Measurements from ENCODE around the gene ABCA4. TPM values are rescaled to one million over a fixed set of nuclear protein-coding genes. Genes with fewer than 3 reads are reported as not detected.

The ABCA4 gene
- total RNA-seq, 8 experiments from 2014 or later, result 0.11 to 10.1 (median 0.92) TPM

- in situ Hi-C loops (cut with MboI; ENCODE audit: low pct_unique_long_range_greater_than_20kb in 2 of 9, low sequenced_read_pairs in 9 of 9, unreplicated experiment in 9 of 9), result loop anchor here in 7 of 9 experiments (10.0 to 25.0 kb wide), 7 partner anchors 94 to 744 kb away; partner anchors contain the start of genes ARHGAP29 (in 4 of the 7) and SLC44A3 (in 1 of the 7)
- WGBS, 10 experiments, result 63 to 92% (median 81%) methylated on average over 3 to 6 of the region's 6 CpGs; no CpG with 5 or more reads in 2 of the 10 experiments
- no peak overlapping the region for H3K4me3 ChIP-seq
- peaks cover 35 to 36% of the 10 kb centered on the region in 2 donors for H3K4me1 ChIP-seq (replicated peaks in 1 of 2)
- ATAC-seq (replicated peaks in 6 of 8), result peak in 2 of 8 experiments; percentile 41 to 43
- no peak overlapping the region for H3K27ac ChIP-seq
Measured at GRCh38 chr1:94068096-94068998, 52.6 kb downstream of the ABCA4 start.

GRCh38 chr1:94067196-94067595 is 53.8 kb downstream of the ABCA4 start:
- in situ Hi-C loops (cut with MboI; ENCODE audit: low pct_unique_long_range_greater_than_20kb in 2 of 9, low sequenced_read_pairs in 9 of 9, unreplicated experiment in 9 of 9), result loop anchor here in 7 of 9 experiments (10.0 to 25.0 kb wide), 7 partner anchors 95 to 745 kb away; partner anchors contain the start of genes ARHGAP29 (in 4 of the 7) and SLC44A3 (in 1 of the 7)

GRCh38 chr1:94063379-94063778 is 57.6 kb downstream of the ABCA4 start:
- no peak overlapping the region for H3K4me3 ChIP-seq
- H3K4me1 ChIP-seq (replicated peaks in 1 of 2), result no peaks in the 10 kb centered on the region
- no peak overlapping the region for H3K27ac ChIP-seq
- in situ Hi-C loops (cut with MboI; ENCODE audit: low pct_unique_long_range_greater_than_20kb in 2 of 9, low sequenced_read_pairs in 9 of 9, unreplicated experiment in 9 of 9), result loop anchor here in 7 of 9 experiments (5.0 to 25.0 kb wide), 9 partner anchors 99 to 749 kb away; partner anchors contain the start of genes ARHGAP29 (in 4 of the 7) and SLC44A3 (in 1 of the 7)
- WGBS, 10 experiments, result 10 to 72% (median 45%) methylated on average over 2 to 5 of the region's 5 CpGs; no CpG with 5 or more reads in 2 of the 10 experiments
- peak in 4 of 8 experiments; percentile 49 to 86 (median 77) for ATAC-seq (replicated peaks in 6 of 8)

More at GRCh38 chr1:94067196-94067595, 53.8 kb downstream of the ABCA4 start:
- ATAC-seq (replicated peaks in 6 of 8), result no peak
- no peak overlapping the region for H3K4me3 ChIP-seq
- H3K27ac ChIP-seq, result no peak overlapping the region
- H3K4me1 ChIP-seq (replicated peaks in 1 of 2), result peaks cover 26 to 29% of the 10 kb centered on the region in 2 donors
- WGBS, 10 experiments, result 71 to 100% (median 94%) methylated on average over 2 to 3 of the region's 3 CpGs; no CpG with 5 or more reads in 2 of the 10 experiments

- 0 to 50% (median 30%) methylated on average over 1 to 4 of the region's 5 CpGs; no CpG with 5 or more reads in 5 of the 10 experiments for WGBS, 10 experiments
Measured at GRCh38 chr1:94061513-94062443, 59.2 kb downstream of the ABCA4 start.

GRCh38 chr1:94060720-94061119 is 60.2 kb downstream of the ABCA4 start:
- Histone ChIP-seq H3K4me1 (replicated peaks in 1 of 2) (no peaks in the 10 kb centered on the region), H3K27ac (no peak overlapping the region), H3K4me3 (no peak overlapping the region)
- ATAC-seq (replicated peaks in 6 of 8), result no peak
- in situ Hi-C loops (cut with MboI; ENCODE audit: low pct_unique_long_range_greater_than_20kb in 2 of 9, low sequenced_read_pairs in 9 of 9, unreplicated experiment in 9 of 9), result loop anchor here in 7 of 9 experiments (5.0 to 25.0 kb wide), 9 partner anchors 102 to 752 kb away; partner anchors contain the start of genes ARHGAP29 (in 4 of the 7) and SLC44A3 (in 1 of the 7)
- WGBS, 10 experiments, result 10 to 79% (median 60%) methylated on average over 1 to 2 of the region's 2 CpGs

More at GRCh38 chr1:94061513-94062443, 59.2 kb downstream of the ABCA4 start:
- ATAC-seq (replicated peaks in 6 of 8), result peak; percentile 70 to 96 (median 85)
- Histone ChIP-seq H3K4me3 (no peak overlapping the region), H3K27ac (no peak overlapping the region), H3K4me1 (replicated peaks in 1 of 2) (no peaks in the 10 kb centered on the region)
- in situ Hi-C loops (cut with MboI; ENCODE audit: low pct_unique_long_range_greater_than_20kb in 2 of 9, low sequenced_read_pairs in 9 of 9, unreplicated experiment in 9 of 9), result loop anchor here in 7 of 9 experiments (5.0 to 25.0 kb wide), 9 partner anchors 101 to 751 kb away; partner anchors contain the start of genes ARHGAP29 (in 4 of the 7) and SLC44A3 (in 1 of the 7)

GRCh38 chr1:94058766-94059165 is 62.2 kb downstream of the ABCA4 start:
- WGBS, 10 experiments, result 40 to 100% (median 72%) methylated on average over 1 to 3 of the region's 3 CpGs; no CpG with 5 or more reads in 1 of the 10 experiments
- ATAC-seq (replicated peaks in 6 of 8), result no peak
- Histone ChIP-seq H3K27ac (no peak overlapping the region), H3K4me3 (no peak overlapping the region), H3K4me1 (replicated peaks in 1 of 2) (no peaks in the 10 kb centered on the region)
- in situ Hi-C loops (cut with MboI; ENCODE audit: low pct_unique_long_range_greater_than_20kb in 2 of 9, low sequenced_read_pairs in 9 of 9, unreplicated experiment in 9 of 9), result loop anchor here in 7 of 9 experiments (25.0 kb wide), 6 partner anchors 104 to 754 kb away; partner anchors contain the start of genes ARHGAP29 (in 4 of the 7) and SLC44A3 (in 1 of the 7)

GRCh38 chr1:94056996-94057395 is 64.0 kb downstream of the ABCA4 start:
- 25 to 83% (median 58%) methylated on average over 1 to 2 of the region's 2 CpGs; no CpG with 5 or more reads in 2 of the 10 experiments for WGBS, 10 experiments
- Histone ChIP-seq H3K27ac (no peak overlapping the region), H3K4me3 (no peak overlapping the region), H3K4me1 (replicated peaks in 1 of 2) (no peaks in the 10 kb centered on the region)
- in situ Hi-C loops (cut with MboI; ENCODE audit: low pct_unique_long_range_greater_than_20kb in 2 of 9, low sequenced_read_pairs in 9 of 9, unreplicated experiment in 9 of 9), result loop anchor here in 7 of 9 experiments (25.0 kb wide), 6 partner anchors 105 to 755 kb away; partner anchors contain the start of genes ARHGAP29 (in 4 of the 7) and SLC44A3 (in 1 of the 7)
- ATAC-seq (replicated peaks in 6 of 8), result no peak

GRCh38 chr1:94056171-94056570 is 64.8 kb downstream of the ABCA4 start:
- Histone ChIP-seq H3K4me1 (replicated peaks in 1 of 2) (no peaks in the 10 kb centered on the region), H3K4me3 (no peak overlapping the region), H3K27ac (no peak overlapping the region)
- in situ Hi-C loops (cut with MboI; ENCODE audit: low pct_unique_long_range_greater_than_20kb in 2 of 9, low sequenced_read_pairs in 9 of 9, unreplicated experiment in 9 of 9), result loop anchor here in 7 of 9 experiments (25.0 kb wide), 6 partner anchors 106 to 756 kb away; partner anchors contain the start of genes ARHGAP29 (in 4 of the 7) and SLC44A3 (in 1 of the 7)
- no peak for ATAC-seq (replicated peaks in 6 of 8)
- 66 to 96% (median 80%) methylated on average over 1 to 6 of the region's 6 CpGs; no CpG with 5 or more reads in 3 of the 10 experiments for WGBS, 10 experiments

GRCh38 chr1:94055459-94056122 is 65.4 kb downstream of the ABCA4 start:
- 40 to 100% (median 84%) methylated on average over 1 to 5 of the region's 5 CpGs; no CpG with 5 or more reads in 2 of the 10 experiments for WGBS, 10 experiments
- ATAC-seq (replicated peaks in 6 of 8), result no peak
- Histone ChIP-seq H3K4me3 (no peak overlapping the region), H3K27ac (no peak overlapping the region), H3K4me1 (replicated peaks in 1 of 2) (peaks cover 0 to 2% of the 10 kb centered on the region in 2 donors)
- in situ Hi-C loops (cut with MboI; ENCODE audit: low pct_unique_long_range_greater_than_20kb in 2 of 9, low sequenced_read_pairs in 9 of 9, unreplicated experiment in 9 of 9), result loop anchor here in 7 of 9 experiments (25.0 kb wide), 6 partner anchors 107 to 757 kb away; partner anchors contain the start of genes ARHGAP29 (in 4 of the 7) and SLC44A3 (in 1 of the 7)

- no peak for ATAC-seq (replicated peaks in 6 of 8)
- in situ Hi-C loops (cut with MboI; ENCODE audit: low pct_unique_long_range_greater_than_20kb in 2 of 9, low sequenced_read_pairs in 9 of 9, unreplicated experiment in 9 of 9), result loop anchor here in 7 of 9 experiments (25.0 kb wide), 6 partner anchors 112 to 762 kb away; partner anchors contain the start of genes ARHGAP29 (in 4 of the 7) and SLC44A3 (in 1 of the 7)
- H3K4me3 ChIP-seq, result no peak overlapping the region
- H3K4me1 ChIP-seq (replicated peaks in 1 of 2), result peaks cover 0 to 8% of the 10 kb centered on the region in 2 donors
- WGBS, 10 experiments, result 80 to 100% (median 100%) methylated on average over 1 of the region's 1 CpG; no CpG with 5 or more reads in 3 of the 10 experiments
- H3K27ac ChIP-seq, result no peak overlapping the region
Measured at GRCh38 chr1:94050675-94051074, 70.3 kb downstream of the ABCA4 start.

- in situ Hi-C loops (cut with MboI; ENCODE audit: low pct_unique_long_range_greater_than_20kb in 2 of 9, low sequenced_read_pairs in 9 of 9, unreplicated experiment in 9 of 9), result loop anchor here in 7 of 9 experiments (25.0 kb wide), 6 partner anchors 112 to 762 kb away; partner anchors contain the start of genes ARHGAP29 (in 4 of the 7) and SLC44A3 (in 1 of the 7)
- Histone ChIP-seq H3K4me1 (replicated peaks in 1 of 2) (peaks cover 0 to 8% of the 10 kb centered on the region in 2 donors), H3K27ac (no peak overlapping the region), H3K4me3 (no peak overlapping the region)
- WGBS, 10 experiments, result 8 to 93% (median 88%) methylated on average over 1 of the region's 1 CpG; no CpG with 5 or more reads in 2 of the 10 experiments
- ATAC-seq (replicated peaks in 6 of 8), result no peak
Measured at GRCh38 chr1:94050254-94050653, 70.7 kb downstream of the ABCA4 start.

Measured in motor neuron (in vitro differentiated cells).